Gastroesophageal sphincter (tissue), 4 donors: ENCODE measurements around the gene CDH13. TPM values are rescaled to one million over a fixed set of nuclear protein-coding genes. Genes with fewer than 3 reads are reported as not detected.

ENCODE experiments used
- ATAC-seq: fragments of 150-250 bp; one replicate; pipeline ENCODE4 v1.9.1; 2016; ENCODE audit warnings: mild to moderate bottlenecking, moderate library complexity
- H3K27ac ChIP-seq, 4 donors: fragments of 200-600 bp; sonication (generic) in 3 of 4; 1 replicate in 3 of 4; 2 replicates in 1 of 4; pipeline ENCODE4 v1.5.1; 2016 to 2019
- H3K27me3 ChIP-seq: fragments of 200-600 bp; sonication (generic); one replicate; pipeline ENCODE4 v1.5.1; 2019
- H3K36me3 ChIP-seq, 2 donors: fragments of 200-600 bp; sonication (generic); one replicate each; pipeline ENCODE4 v1.5.1; 2019; ENCODE audit warnings: control low read depth in 1 of 2
- H3K4me1 ChIP-seq, 3 donors: fragments of 200-600 bp; sonication (generic); 1 replicate in 2 of 3; 2 replicates in 1 of 3; pipeline ENCODE4 v1.5.1; 2016 to 2019; ENCODE audit warnings: control low read depth in 2 of 3
- H3K4me3 ChIP-seq, 2 donors: fragments of 200-600 bp; sonication (generic); one replicate each; pipeline ENCODE4 v1.5.1; 2019; ENCODE audit warnings: mild to moderate bottlenecking in 1 of 2, moderate library complexity in 1 of 2
- H3K9me3 ChIP-seq, 3 donors: fragments of 200-600 bp; sonication (generic); one replicate each; pipeline ENCODE4 v1.5.1; 2017 to 2019; ENCODE audit warnings: control low read depth in 2 of 3
- CTCF ChIP-seq, 4 experiments: fragments of 200-600 bp in 2 of 4; fragments of 450-650 bp in 2 of 4; sonication (generic) in 1 of 4; IDR thresholded peaks; one replicate each; pipeline ENCODE4 v1.5.1; 2017 to 2019; ENCODE audit warnings: antibody characterized with exemption in 4 of 4, mild to moderate bottlenecking in 2 of 4, moderate library complexity in 2 of 4
- EP300 ChIP-seq: sonication (generic); formaldehyde crosslinking; IDR thresholded peaks from one replicate; pipeline ENCODE4 v1.6.1; 2017; ENCODE audit warnings: antibody characterized with exemption, mild to moderate bottlenecking
- POLR2A ChIP-seq, 2 donors: fragments of 450-650 bp; IDR thresholded peaks; one replicate each; pipeline ENCODE4 v1.6.1; 2017; ENCODE audit warnings: antibody characterized with exemption in 2 of 2, mild to moderate bottlenecking in 2 of 2, moderate library complexity in 1 of 2
- POLR2AphosphoS5 ChIP-seq: sonication (generic); formaldehyde crosslinking; IDR thresholded peaks from one replicate; pipeline ENCODE4 v1.6.1; 2017; ENCODE audit warnings: antibody characterized with exemption
- WGBS, 2 donors: methylation state at CpG; one replicate each; pipeline ENCODE4 v1.1.5; 2018; ENCODE audit warnings: low coverage in 1 of 2; 5-methylcytosine and 5-hydroxymethylcytosine counted together
- total RNA-seq, 4 donors: library from RNA; depleted of rRNA; stranded (reverse); fragments of >200 nt; gene quantifications; one replicate each; pipeline ENCODE4 v1.1.0, GENCODE V29; 2016

The CDH13 gene
- total RNA-seq, 4 donors from 2014 or later: 4.2 to 22.3 (median 11.4) TPM

- peaks cover 0 to 7% (median 0%) of the 10 kb centered on the region in 3 donors for H3K9me3 ChIP-seq
- H3K27ac ChIP-seq: no peak overlapping the region
- no peaks in the 10 kb centered on the region for H3K4me1 ChIP-seq
- TF ChIP-seq POLR2AphosphoS5: no peak
- no peak for TF ChIP-seq CTCF (IDR thresholded peaks at IDR 0.05)
- TF ChIP-seq EP300: no peak
- TF ChIP-seq POLR2A (IDR thresholded peaks at IDR 0.05): no peak
- no peak for ATAC-seq
- H3K27me3 ChIP-seq: no peaks in the 10 kb centered on the region
- H3K36me3 ChIP-seq: no peaks in the 10 kb centered on the region
- H3K4me3 ChIP-seq: no peak overlapping the region
Measured at GRCh38 chr16:83045790-83046189, 419.0 kb downstream of the CDH13 start.

- no peaks in the 10 kb centered on the region for H3K4me1 ChIP-seq
- H3K4me3 ChIP-seq: no peak overlapping the region
- H3K9me3 ChIP-seq: peaks cover 0 to 7% (median 0%) of the 10 kb centered on the region in 3 donors
- no peak overlapping the region for H3K27ac ChIP-seq
- TF ChIP-seq EP300: no peak
- TF ChIP-seq POLR2A (IDR thresholded peaks at IDR 0.05): no peak
- TF ChIP-seq CTCF (IDR thresholded peaks at IDR 0.05): no peak
- no peak for TF ChIP-seq POLR2AphosphoS5
- no peaks in the 10 kb centered on the region for H3K36me3 ChIP-seq
- 34 to 52% methylated on average over 2 of the region's 2 CpGs for WGBS, 2 donors
- H3K27me3 ChIP-seq: no peaks in the 10 kb centered on the region
- ATAC-seq: no peak
Measured at GRCh38 chr16:83046664-83047063, 419.9 kb downstream of the CDH13 start.

- WGBS, 2 donors: 83 to 100% methylated on average over 2 of the region's 2 CpGs
- no peaks in the 10 kb centered on the region for H3K27me3 ChIP-seq
- H3K9me3 ChIP-seq: peaks cover 0 to 7% (median 0%) of the 10 kb centered on the region in 3 donors
- H3K4me3 ChIP-seq: no peak overlapping the region
- TF ChIP-seq CTCF (IDR thresholded peaks at IDR 0.05): no peak
- no peak for TF ChIP-seq POLR2AphosphoS5
- TF ChIP-seq POLR2A (IDR thresholded peaks at IDR 0.05): no peak
- TF ChIP-seq EP300: no peak
- H3K27ac ChIP-seq: no peak overlapping the region
- ATAC-seq: no peak
- H3K4me1 ChIP-seq: no peaks in the 10 kb centered on the region
- H3K36me3 ChIP-seq: no peaks in the 10 kb centered on the region
Measured at GRCh38 chr16:83051451-83051850, 424.7 kb downstream of the CDH13 start.

DNA sequence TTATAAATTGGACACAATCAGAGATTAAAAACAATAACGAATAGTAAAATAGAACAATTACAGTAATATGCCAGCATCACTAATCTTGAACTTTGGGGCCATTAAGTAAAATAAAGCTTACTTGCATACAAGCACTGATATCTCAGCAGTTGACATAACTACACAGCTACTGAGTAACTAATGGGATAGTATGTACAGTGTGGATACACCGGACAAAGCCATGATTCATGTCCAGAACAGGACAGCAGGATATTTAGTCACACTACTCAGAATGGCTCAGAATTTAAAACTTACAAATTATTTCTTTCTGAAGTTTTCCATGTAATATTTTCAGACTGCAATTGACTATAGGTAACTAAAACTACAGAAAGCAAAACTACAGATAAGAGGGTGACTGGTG is 427.5 kb downstream of the CDH13 start:
- ATAC-seq: no peak
- Histone ChIP-seq H3K9me3 (peaks cover 0 to 7% (median 0%) of the 10 kb centered on the region in 3 donors), H3K27ac (no peak overlapping the region), H3K4me1 (no peaks in the 10 kb centered on the region), H3K27me3 (no peaks in the 10 kb centered on the region), H3K36me3 (no peaks in the 10 kb centered on the region), H3K4me3 (no peak overlapping the region)
- TF ChIP-seq POLR2A (IDR thresholded peaks at IDR 0.05) (no peak), CTCF (IDR thresholded peaks at IDR 0.05) (no peak), EP300 (no peak), POLR2AphosphoS5 (no peak)
- WGBS, 2 donors: 68 to 94% methylated on average over 2 of the region's 2 CpGs

DNA sequence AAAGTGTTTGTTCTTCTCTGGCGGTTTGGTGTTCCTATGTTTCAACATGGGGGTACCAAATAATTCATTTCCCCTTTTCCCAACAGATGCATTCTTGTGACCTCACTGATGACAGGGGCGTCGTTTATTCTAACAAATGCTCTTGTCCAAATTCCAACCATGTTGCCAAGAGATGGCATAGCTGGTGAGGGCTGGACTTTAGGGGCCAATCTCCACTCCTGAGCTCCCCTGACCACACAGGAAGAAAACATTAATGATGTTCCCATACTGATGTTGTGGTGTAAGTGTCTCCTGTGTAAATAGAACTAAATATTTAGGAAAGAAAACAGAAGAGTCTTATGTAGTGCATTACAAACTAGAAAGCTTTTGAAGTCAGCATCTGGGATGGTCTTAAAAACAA is 431.6 kb downstream of the CDH13 start:
- H3K9me3 ChIP-seq: no peaks in the 10 kb centered on the region
- no peak overlapping the region for H3K27ac ChIP-seq
- ATAC-seq: no peak
- no peaks in the 10 kb centered on the region for H3K27me3 ChIP-seq
- TF ChIP-seq POLR2AphosphoS5 (no peak), CTCF (IDR thresholded peaks at IDR 0.05) (no peak), EP300 (no peak), POLR2A (IDR thresholded peaks at IDR 0.05) (no peak)
- no peaks in the 10 kb centered on the region for H3K4me1 ChIP-seq
- H3K36me3 ChIP-seq: no peaks in the 10 kb centered on the region
- WGBS, 2 donors: 47 to 57% methylated on average over 3 of the region's 3 CpGs
- no peak overlapping the region for H3K4me3 ChIP-seq
